Neural cell (in vitro differentiated cells): ENCODE measurements around the gene DOCK9.

Source experiments
- EZH2 ChIP-seq: fragments of 200-600, 300-800 bp; shearing (Covaris generic), sonication (generic); IDR thresholded peaks from 2 replicates; pipeline ENCODE4 v1.6.1; 2014; ENCODE audit warnings: antibody characterized with exemption, low read length, borderline replicate concordance, mild to moderate bottlenecking; ENCODE audit not compliant: insufficient read depth, poor library complexity, severe bottlenecking
- MXI1 ChIP-seq: fragments of 450-650 bp; conservative IDR thresholded peaks from 2 replicates; pipeline ENCODE4 v1.6.1; 2014; ENCODE audit warnings: antibody characterized with exemption, mild to moderate bottlenecking; ENCODE audit not compliant: poor library complexity, severe bottlenecking
- POLR2AphosphoS5 ChIP-seq: IDR thresholded peaks from 2 replicates; pipeline ENCODE4 v1.6.1; 2012
- TF ChIP-seq, protein P1 (sequence below): fragments of 450-650 bp; IDR thresholded peaks from 2 replicates; pipeline ENCODE4 v1.5.1; 2014; ENCODE audit warnings: antibody characterized with exemption, mild to moderate bottlenecking, moderate library complexity; ENCODE audit not compliant: poor library complexity, severe bottlenecking
- TF ChIP-seq, protein P2 (sequence below): IDR thresholded peaks from 2 replicates; pipeline ENCODE4 v1.6.1; 2012; ENCODE audit warnings: borderline replicate concordance

DNA sequence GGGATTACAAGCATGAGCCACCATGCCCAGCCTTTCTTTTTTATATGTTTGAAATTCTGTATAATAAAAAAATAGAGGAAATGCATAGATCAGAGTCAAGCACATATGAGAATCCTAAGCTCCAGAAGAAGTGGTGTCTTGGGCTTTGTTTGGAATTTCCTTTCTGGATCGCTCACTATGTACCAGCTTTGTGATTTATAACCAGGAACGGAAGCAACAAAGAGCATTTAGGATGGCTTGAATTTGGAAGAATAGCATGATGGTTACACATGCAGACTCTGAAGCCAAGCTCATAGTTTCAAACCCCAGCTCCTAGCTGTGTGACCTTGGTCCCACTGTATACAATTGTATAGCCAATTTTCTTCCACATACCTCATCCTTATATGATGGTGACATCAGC is 197.4 kb downstream of the DOCK9 start:
- TF ChIP-seq, protein P1, sequence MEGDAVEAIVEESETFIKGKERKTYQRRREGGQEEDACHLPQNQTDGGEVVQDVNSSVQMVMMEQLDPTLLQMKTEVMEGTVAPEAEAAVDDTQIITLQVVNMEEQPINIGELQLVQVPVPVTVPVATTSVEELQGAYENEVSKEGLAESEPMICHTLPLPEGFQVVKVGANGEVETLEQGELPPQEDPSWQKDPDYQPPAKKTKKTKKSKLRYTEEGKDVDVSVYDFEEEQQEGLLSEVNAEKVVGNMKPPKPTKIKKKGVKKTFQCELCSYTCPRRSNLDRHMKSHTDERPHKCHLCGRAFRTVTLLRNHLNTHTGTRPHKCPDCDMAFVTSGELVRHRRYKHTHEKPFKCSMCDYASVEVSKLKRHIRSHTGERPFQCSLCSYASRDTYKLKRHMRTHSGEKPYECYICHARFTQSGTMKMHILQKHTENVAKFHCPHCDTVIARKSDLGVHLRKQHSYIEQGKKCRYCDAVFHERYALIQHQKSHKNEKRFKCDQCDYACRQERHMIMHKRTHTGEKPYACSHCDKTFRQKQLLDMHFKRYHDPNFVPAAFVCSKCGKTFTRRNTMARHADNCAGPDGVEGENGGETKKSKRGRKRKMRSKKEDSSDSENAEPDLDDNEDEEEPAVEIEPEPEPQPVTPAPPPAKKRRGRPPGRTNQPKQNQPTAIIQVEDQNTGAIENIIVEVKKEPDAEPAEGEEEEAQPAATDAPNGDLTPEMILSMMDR = no peak
- TF ChIP-seq POLR2AphosphoS5 = no peak
- TF ChIP-seq, protein P2, sequence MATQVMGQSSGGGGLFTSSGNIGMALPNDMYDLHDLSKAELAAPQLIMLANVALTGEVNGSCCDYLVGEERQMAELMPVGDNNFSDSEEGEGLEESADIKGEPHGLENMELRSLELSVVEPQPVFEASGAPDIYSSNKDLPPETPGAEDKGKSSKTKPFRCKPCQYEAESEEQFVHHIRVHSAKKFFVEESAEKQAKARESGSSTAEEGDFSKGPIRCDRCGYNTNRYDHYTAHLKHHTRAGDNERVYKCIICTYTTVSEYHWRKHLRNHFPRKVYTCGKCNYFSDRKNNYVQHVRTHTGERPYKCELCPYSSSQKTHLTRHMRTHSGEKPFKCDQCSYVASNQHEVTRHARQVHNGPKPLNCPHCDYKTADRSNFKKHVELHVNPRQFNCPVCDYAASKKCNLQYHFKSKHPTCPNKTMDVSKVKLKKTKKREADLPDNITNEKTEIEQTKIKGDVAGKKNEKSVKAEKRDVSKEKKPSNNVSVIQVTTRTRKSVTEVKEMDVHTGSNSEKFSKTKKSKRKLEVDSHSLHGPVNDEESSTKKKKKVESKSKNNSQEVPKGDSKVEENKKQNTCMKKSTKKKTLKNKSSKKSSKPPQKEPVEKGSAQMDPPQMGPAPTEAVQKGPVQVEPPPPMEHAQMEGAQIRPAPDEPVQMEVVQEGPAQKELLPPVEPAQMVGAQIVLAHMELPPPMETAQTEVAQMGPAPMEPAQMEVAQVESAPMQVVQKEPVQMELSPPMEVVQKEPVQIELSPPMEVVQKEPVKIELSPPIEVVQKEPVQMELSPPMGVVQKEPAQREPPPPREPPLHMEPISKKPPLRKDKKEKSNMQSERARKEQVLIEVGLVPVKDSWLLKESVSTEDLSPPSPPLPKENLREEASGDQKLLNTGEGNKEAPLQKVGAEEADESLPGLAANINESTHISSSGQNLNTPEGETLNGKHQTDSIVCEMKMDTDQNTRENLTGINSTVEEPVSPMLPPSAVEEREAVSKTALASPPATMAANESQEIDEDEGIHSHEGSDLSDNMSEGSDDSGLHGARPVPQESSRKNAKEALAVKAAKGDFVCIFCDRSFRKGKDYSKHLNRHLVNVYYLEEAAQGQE = no peak
- TF ChIP-seq EZH2 = no peak
- TF ChIP-seq MXI1 = no peak
